NCI-H2196 treated with DMSO at 0.1 percent for 48 hours (cell line): Measurements from ENCODE around the gene EMP2.

ENCODE experiments used
- DNase-seq: peaks from one replicate; lab custom pipeline; 2025; ENCODE audit not compliant: unreplicated experiment; lab: John Stamatoyannopoulos, UW

The EMP2 gene

DNA sequence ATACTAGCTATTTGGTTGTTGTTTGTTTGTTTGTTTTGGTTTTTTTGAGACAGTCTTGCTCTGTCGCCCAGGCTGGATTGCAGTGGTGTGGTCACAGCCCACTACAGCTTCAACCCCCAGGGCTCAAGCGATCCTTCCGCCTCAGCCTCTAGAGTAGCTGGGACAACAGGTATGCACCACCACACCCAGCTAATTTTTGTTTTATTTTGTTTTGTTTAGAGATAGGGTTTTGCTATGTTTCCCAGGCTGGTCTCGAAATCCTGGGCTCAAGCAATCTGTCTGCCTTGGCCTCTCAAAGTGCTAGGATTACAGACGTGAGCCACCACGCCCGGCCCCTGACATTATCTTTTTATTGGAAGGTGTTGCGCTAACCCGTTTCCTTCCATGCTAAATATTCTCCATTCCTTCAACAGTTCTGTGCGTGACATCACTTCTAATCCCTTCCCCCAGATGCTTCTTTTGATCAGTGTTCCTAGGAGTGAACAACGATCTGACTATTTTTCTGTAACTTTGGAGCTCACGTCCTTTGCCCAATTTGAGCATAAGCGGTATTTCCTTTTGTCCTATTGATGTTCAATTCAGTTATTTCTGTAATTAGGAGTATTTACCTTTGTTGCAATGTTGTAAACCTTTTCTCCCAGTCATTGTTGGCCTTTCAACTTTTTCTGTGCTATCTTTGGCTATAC, 30.2 kb upstream of the EMP2 start:
- DNase-seq: no peak

GRCh38 chr16:10609402-10609774, 29.0 kb upstream of the EMP2 start:
- DNase-seq: no peak

GRCh38 chr16:10608687-10609401, 28.4 kb upstream of the EMP2 start:
- no peak for DNase-seq

- DNase-seq: no peak
Measured at GRCh38 chr16:10607157-10607556, 26.8 kb upstream of the EMP2 start.

DNA sequence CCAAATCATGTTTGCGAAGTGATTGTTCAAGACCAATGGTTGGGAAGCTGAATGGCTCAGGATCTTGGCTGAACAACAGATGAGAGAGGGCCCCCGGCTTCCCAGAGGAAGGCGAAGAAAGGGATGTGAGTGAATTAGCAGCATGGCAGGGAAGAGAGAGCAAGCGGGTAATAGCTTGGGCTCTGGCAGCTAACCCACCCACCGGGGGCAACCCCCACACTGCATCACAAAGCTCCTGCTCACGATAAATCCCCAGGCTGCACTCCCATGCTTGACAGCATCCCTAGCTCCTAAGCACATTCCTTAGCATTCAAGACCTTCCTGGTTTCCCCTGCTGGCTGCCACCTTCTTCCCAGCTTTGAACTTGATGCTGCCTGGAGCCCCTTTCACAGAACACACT, 26.2 kb upstream of the EMP2 start:
- no peak for DNase-seq

DNA sequence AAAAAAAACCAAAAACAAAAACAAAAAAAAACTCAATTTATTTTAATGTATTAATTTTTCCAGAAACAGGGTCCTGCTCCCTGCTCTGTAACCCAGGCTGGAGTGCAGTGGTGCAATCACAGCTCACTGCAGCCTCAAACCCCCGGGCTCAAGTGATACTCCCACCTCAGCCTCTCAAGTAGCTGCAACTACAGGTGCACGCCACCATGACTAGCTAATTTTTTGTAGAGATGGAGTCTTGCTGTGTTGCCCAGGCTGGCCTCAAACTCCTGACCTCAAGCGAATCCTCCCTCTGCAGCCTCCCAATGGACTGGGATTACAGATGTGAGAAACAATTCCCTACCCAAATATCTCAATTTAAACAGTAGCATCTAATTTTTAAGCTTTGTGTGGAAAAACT, 25.2 kb upstream of the EMP2 start:
- no peak for DNase-seq

DNA sequence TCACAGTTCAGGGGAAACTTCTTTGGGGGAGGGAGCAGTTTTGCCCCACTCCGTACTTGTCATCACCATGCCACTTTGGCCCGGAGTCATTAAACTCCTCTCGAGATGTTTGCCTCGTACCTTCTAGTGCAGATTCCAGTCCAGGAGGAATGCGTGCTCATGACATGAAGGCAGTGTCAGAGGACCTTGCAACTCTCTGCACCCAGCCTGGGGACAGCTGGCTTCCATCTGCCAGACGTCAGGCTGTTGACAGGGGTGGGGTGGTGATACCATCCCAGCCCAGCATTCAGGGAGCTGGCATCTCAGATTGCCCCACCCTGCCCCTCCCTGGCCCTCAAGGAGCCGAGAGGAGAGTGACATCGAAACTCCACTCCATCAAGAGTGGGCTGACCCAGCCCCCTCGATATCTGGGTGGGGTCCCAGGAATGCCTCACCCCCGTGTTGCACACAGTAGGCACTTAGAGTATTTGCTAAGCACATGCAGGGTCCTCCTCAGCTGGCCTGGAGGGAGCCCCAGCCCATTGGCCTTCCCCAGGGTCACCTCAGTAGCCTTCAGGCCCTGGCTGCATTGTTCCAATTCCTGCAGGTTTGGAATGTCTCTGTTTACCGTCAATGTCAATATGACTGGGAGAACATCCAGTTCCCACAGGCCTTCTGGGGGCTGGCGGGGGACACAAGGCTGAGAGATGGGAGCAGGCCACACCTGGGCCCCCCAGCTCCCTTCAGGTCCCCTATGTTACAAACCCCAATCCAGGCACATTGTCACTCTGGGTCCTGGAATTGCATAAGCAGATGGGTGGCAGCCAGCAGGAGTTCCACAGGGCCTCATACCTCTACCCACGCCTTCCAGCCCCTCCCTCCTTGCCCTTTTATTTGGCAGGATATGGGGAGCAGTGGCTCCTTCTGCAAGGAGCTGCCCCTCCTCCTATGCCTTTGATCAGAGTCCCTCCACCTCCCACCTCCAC, 21.3 kb upstream of the EMP2 start:
- no peak for DNase-seq

DNA sequence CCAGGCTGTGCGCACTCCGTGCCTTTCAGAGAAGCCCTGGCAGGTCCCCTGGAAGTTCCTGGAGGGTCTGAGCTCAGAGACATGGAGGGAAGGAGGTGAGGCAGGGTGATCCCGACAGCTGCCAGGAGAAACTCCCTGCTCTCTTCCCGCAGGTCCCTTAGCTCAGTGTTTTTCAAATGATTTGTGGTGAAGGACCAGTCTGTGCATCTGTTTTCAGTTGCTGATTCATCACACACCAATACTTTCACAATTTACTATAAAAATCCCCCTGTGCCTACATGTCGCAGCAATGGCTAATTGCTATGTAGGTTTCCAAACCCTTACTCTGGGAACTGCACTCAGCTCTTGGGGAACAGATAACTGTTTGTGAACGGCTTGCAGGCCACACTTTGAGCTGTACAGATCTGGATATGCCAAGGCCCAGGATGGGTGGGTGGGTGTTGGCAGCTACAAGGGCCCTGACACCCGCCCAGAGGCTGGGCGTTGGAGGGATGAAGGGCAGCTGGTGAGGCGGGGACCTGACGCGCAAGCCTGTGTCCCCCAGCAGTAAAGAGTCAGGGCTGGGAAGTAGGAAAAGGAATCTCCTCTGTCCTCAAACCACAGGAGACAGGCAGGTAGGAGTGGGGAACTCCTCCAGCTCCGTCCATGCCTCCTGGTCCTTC, 20.5 kb upstream of the EMP2 start:
- DNase-seq: no peak

- no peak for DNase-seq
Measured at GRCh38 chr16:10599626-10600025, 19.2 kb upstream of the EMP2 start.

DNA sequence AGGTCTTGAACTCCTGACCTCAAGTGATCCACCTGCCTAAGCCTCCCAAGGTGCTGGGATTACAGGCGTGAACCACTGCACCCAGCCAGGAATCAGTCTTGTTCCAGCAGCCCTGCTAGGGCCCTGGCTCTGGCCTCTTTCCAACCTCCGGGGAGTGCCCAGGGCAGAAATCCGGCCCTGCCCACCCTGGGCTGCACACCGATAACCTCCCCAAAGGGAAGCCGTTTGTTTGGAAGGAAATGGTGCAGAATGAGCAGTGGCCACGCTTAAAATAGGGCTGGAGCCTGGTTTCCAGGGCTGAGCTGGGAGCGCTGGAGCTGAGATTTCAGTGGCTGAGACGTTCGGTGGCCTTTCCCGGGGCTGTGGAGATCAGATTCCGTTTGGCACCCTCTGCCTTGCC, 17.8 kb upstream of the EMP2 start:
- no peak for DNase-seq

DNA sequence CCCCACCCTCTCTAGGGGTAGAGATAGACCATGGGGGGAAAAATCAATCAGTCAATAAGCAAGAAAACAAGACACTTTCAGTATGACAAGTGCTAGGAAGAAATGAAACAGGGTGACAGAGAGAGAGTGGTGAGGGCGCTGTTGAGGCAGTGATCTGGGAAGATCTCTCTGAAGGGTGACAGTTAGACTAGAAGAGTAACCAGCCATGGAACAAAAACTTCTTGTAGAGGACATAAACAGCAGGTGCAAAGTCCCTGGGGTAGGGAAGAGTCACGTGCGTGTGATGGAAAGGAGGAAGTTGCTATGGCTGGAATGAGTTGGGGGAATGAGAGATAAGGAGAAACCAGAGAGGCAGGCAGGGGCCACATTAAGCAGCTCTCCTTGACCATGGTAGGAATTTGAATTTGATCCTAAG, 16.8 kb upstream of the EMP2 start:
- no peak for DNase-seq

- DNase-seq: peak; percentile 87
Measured at GRCh38 chr16:10594312-10594950, 14.0 kb upstream of the EMP2 start.

DNA sequence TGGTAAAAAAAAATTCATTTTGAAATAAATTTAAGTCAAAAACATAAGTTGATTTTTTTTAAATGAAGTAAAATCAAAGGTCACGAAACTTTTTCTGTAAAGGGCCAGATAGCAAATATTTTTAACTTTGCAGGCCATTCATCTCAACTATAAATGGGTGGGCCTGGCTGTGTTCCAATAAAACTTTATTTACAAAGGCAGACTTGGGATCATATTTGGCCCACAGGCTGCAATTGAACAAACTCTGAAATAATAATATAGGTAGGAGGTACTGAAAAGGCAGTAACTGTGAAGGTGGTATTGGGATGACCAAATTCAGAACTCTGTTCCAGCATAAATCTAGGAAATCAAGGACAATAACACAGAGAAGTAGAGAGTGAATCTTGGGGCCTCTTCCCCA, 12.2 kb upstream of the EMP2 start:
- no peak for DNase-seq

- no peak for DNase-seq
Measured at GRCh38 chr16:10590342-10590741, 9.9 kb upstream of the EMP2 start.

- DNase-seq: no peak
Measured at GRCh38 chr16:10589109-10589508, 8.7 kb upstream of the EMP2 start.

DNA sequence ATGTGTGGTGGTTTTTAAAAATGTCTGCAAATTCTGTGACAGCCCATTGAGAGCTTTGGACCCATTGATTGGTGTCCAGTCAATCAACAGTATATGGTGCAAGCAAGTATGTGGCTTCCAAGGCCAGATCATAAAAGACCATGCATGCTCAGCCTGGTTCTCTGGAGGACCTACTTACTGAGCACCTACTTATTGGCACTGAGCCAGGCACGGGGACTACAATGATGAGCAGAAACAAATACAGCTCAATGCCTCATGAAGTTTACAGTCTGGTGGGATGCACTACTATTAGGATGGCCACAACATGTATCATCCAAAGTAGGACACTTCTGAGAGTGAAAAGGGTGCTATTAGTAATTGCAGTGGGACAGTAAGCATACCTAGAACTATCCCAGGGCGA, 7.2 kb upstream of the EMP2 start:
- no peak for DNase-seq

- DNase-seq: no peak
Measured at GRCh38 chr16:10584981-10585438, 4.6 kb upstream of the EMP2 start.

DNA sequence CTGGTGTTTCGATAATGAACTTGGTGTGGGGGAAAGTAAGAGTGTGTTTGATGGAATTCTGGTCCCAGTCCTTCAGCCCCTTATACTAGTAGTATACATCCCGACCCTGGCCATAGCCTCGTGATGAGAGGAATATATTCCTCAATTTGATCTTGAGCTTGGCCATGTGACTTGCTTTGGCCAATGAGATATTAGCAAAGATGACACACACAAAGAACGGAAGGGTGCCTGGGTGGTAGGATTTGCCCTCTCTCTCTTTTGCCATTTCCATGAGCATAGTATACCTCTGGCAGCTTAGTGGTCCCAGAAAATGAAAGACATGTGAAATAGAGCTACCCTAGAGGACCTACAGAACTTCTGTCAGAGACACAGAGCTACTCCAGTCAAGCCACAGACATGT, 2.9 kb upstream of the EMP2 start:
- no peak for DNase-seq

DNA sequence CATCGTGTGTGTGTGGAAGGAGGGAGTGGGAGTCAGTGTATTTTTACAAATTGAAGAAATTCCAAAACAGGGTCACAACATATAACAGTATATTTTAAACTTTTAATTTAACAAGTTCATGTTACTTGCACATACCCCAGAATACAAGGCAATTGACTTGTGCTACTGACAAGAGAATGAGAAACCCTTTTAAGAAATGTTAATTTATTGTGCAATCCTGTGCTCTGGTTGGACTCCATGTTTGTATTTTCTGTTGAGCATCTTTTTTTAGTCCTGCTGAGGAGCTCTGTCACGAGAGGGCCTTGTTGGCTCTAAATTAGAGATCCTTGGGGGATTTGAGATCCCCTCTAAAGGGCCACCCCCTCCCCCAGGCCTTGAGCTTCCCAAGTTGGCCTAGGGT, 1.1 kb upstream of the EMP2 start:
- DNase-seq: no peak

DNA sequence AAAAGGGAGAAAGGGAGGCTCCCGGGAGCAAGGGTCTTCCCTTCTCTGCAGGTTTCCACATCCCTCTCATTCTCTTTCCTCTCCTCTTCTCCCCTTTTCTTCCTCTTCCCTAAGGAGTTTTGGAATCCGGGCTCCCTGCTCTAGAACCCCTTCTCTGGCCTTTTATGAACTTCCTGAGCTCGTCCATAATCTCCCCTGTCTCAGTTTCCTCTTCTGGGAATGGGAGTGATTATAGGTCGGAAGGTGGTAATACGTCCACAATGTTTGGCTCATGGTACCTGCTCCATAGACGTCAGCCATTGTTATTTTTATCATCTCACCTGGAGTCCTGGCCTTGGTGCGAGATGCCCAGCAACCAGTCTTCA, 467 bp upstream of the EMP2 start:
- no peak for DNase-seq

GRCh38 chr16:10579575-10579964, 828 bp downstream of the EMP2 start:
- no peak for DNase-seq
